Left kidney (tissue), 2 donors: ENCODE measurements around the gene RGS3. TPM values are rescaled to one million over a fixed set of nuclear protein-coding genes. Genes with fewer than 3 reads are reported as not detected.
"Not testable (repeated sequence)": the region's sequence is repeated elsewhere in the genome, so short reads cannot be mapped to it uniquely, and the experiment has no call there.

Source experiments
- DNase-seq: peaks from one replicate; pipeline ENCODE4 v3.0.0-alpha.2; 2013
- polyA plus RNA-seq: library from polyadenylated mRNA; unstranded; fragments of 120-200 nt; gene quantifications from one replicate; pipeline ENCODE4 v1.2.1, GENCODE V29; 2013; ENCODE audit not compliant: insufficient read length

RGS3 gene
- polyA plus RNA-seq, 1 donor: 38.5 TPM

DNA sequence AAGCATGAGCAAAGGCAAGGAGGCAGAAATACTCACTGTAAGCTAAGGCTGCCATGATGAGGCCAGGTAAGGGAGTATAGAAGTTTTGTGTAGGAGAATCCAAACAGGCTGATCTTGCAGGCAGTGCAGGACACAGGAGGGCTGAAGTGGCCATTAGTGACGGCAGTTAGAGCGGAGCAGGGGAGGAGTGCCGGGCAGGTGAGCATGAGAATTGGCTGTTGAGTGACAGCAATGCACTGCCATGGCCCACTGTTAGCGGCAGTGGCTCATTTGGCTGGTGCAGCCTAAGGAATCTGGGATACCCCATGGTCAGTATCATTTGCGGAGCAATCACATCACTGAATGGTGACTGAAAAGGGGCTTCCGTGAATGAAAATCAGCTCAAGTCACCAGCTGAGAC is 22.8 kb downstream of the RGS3 start:
- no peak for DNase-seq

DNA sequence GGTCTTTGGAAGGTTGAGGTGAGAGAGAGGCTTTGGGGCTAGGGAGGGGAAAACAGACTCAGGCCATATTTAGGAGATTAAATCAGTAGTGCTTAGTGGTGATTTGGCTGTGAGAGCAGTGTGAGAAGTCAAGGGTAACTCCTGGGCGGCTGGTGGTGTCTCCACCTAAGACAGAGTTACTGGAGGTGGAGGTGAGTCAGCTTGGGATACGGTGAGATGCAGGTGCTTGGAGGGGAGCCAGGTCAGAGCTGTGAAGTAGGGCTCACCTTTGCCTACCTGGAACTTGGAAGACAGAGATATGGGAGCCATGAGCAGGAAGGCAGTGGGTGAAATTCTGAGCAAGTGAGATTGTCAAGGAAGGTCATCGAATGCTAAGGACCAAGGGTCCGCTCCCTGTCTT is 24.5 kb downstream of the RGS3 start:
- no peak for DNase-seq

DNA sequence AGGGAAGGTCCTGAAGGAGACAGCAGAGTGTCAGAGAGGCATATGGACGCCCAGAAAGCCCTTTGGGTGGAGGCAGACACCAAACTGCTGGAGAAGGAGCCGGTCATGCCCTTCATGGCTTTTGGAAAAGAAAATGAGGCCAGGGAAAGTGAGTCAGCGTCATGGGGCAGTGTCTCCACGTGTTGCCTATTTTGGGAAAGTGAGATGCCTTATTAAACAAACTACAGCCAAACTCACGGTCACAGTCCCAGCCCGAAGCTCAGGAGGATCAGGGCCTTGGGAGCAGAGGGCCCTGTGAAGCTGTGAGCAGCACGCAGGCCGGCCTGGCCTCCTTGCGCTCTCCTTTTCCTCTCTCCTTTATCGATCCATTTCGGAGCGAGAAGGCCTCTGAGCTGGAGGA is 25.0 kb downstream of the RGS3 start:
- no peak for DNase-seq

DNA sequence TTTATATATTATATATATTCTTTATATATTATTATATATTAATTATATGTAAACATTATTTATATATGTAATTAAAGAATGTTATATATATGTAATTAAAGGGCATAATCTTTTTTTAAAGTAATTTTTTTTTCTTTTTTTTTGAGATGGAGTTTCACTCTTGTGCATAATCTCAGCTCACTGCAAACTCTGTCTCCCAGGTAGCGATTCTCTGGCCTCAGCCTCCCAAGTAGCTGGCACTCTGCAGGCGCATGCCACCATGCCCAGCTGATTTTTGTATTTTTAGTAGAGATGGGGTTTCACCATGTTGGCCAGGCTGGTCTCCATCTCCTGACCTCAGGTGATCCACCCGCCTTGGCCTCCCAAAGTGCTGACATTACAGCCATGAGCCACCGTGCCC is 27.6 kb downstream of the RGS3 start:
- not testable (repeated sequence) for DNase-seq

DNA sequence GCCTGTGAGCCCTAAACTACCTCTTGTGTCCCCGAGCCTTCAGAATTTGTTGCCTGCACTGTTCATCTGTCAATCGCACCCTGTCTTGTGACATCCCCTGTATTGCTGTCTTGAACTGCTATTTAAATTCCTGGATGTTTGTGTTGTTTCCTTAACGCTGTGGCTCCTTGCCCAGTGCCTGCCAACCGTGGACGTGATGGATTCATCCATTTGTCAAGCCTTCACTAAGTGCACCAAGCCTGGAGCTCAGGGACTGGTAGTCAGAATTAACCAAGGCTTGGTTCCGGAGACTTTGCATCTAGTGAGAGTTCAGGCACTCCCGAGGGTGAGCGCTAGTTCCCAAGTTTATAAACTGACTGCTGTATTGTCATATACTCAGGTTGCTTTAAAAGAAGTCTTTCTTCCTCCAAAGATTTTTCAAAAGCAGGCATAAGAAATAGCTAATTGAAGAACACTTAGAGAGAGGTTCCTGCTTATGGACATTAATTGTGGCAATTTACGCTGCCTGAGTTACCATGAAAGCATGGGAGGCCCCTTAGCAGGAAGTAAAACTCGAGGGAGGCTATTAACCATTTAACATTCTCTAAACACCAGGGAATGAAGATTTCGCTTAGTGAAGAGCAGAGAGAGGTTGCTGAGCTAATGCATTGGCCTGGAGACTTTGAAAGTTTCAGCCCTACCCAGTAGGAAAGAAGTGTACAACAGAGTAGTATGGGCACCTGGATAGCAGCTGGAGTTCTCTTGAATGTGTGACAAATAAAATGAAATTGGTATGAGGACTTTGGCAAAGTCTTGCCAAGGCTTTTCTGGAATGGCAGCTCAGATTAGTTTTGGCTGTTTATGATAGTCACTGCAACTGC is 29.0 kb downstream of the RGS3 start:
- DNase-seq: no peak

DNA sequence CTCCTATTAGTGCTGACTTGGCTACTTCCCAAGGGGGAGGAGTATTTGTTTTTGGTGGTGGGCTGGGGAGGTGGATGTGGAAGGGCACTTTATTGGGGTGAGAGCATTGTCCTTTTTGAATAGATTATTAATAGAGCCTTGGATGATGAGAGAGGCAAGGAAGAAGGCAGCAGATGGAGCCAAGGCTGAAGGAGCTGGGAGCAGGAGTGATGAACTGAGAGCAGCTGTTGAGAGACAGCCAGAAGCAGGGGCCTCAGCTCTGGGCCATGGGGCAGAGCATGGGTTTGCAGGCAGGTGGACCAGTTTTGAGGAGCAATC is 29.6 kb downstream of the RGS3 start:
- no peak for DNase-seq

DNA sequence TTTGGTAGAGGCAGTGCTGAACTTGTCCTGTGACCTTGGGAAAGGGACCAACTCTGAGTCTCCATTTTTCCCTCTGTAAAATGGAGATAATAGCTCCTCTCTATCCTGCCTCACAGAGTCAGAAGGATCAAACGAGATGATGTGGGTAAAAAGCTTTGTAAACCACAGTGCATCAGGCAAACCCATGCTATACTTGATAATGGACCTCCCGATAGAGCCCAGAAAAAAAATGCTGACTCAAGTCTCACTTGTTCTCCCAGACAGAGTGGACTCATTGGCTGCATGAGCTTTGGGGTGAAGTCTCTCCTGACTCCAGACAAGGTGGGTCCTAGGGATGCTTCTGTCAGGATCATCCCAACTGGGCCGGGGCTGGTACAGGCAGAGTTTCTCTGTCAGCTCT is 32.0 kb downstream of the RGS3 start:
- DNase-seq: no peak

DNA sequence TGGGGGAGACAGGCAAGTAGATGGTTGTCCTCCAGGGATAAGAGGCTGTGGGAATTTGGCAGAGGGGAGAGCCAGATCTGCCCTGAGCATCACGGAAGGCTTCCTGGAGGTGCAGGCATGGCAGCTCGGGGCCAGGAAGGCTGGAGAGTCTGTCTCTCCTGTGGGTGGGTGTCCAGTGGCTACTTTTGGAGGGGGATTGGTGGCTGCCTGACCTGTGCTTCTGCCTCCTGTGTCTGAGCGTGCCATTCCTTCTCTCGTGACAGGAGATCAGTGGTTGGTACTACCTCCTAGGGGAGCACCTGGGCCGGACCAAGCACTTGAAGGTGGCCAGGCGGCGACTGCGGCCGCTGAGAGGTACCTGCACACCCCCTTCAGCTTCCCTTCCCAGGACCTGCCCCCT is 33.5 kb downstream of the RGS3 start:
- no peak for DNase-seq

DNA sequence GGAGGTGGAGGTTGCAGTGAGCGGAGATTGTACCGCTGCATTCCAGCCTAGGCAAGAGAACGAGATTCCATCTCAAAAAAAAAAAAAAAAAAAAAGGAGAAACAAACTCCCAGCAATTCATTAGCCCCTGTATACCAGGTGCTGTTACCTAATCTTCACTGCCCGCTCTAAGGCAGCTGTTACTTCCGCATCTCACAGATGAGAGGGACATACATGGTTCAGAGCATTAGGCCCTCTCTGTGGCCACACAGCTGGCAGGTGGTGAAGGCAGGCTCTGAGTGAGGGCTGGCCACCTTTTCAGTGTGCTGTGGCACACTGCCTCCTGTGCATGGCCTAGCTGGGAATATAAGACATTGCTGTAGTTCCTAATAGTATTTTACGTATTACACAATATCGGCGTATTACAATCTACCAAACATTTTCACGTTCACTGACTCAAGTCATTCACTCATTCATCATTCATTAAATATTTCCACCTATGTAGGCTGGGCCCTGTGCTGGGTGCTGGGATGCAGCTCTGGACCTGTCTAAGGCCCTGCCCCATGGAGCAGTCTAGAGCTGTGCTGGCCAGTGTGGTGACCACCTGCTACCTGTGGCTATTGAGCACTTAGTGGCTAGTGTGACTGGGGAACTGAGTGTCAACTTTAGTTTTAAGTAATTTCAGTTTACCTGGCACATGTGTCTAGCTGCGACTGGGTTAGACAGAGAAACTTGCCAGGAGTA is 35.8 kb downstream of the RGS3 start:
- no peak for DNase-seq

DNA sequence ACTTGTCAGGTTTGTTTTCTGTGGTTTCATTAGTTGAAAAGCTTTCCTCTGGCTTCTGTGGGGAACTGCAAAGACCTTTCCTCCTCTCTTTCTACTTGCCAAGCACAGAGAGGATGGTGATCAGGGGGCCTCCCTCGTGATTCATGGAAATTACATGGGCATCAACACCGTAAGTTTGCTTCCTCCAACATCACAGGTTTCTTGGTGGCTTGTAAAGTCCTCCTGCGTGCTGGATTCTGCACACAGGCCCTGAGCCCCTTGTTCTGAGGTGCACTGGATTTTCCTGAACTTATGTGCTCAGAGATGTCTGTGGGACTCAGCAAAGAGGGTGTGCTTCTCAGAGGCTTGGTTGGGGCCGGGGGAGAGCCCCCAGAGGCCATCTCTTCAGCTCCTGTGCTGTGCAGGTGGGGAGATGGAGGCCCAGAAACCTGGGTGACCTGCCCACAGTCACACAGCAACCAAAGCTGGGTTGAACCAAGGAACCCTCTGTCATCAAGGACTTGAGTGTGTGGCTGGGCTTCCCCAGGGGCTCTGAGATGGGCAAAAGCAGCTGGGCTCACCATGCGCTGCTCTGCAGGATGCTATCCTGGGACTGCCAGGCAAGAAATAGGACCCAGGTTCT is 36.5 kb downstream of the RGS3 start:
- DNase-seq: no peak

DNA sequence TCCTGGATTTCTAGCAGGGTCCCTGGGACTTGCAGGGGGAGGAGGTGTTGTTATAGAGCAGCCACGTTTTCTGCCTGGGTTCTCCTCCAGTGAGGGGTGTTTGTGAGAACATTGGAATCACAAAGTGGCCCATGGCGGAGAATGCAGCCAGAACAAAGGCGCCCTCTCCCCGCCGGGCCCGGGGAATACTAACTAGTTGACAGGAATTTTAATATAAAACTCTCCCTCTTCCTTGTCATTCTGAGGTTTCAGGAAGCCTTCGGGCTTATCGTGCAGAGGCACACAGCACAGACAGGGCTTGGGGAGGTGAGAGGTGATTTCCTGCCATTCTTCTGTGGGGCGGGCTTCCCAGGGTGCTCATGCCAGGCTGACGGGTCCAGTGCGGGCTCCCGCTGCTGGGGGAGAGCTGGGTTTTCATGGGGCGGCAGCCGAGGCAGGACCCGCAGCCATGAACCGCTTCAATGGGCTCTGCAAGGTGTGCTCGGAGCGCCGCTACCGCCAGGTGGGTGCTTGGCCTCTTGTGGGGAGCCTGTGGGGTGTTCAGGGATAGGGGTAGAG is 37.7 kb downstream of the RGS3 start:
- DNase-seq: no peak

DNA sequence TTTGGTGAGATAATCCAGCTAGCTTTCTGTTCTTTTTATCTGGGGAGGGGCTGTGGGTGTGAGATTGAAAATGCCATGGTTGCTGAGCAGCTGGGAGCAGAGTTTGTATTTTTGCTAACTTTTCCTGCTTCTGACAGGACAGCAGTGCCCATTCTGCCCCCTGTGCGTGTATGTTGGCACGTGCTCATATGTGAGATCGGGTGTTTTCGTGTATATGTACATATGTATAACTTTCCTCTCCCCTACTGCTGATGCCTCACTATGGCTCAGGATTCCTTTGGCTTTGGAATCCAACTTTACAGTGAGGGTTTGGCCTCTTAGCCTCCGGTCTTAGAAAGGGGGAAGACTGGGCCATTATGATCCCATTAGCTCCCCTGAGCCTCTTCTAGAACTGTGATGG is 38.3 kb downstream of the RGS3 start:
- DNase-seq: no peak

DNA sequence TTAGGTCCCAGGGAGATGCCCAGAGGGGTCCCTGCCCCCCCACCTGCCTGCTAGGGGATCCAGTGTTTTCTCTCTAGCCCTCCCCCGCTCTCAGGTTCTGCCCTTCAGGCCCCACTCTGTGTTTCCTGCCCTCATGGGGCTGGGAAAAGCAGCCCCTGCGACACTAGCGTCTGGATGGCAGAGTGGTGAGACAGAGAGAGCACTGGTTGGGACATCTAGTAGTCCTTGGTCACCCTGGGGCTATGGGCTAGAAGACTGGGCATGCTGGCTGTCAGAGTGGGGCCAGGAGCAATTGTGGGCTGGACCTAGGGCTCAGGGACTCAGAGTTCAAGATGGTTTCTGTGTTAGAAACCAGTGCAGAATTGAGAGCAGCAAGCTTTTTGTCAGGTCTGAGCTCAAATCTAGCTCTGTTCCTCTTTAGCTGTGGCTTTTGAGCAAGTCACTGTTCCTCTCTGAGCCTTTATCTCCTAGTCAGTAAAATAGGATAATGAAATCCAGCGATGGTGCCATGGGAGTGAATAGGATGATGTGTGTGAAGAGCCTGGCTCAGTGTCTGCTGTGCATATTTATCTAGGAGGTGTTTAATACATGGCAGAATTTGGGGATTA is 39.0 kb downstream of the RGS3 start:
- no peak for DNase-seq

DNA sequence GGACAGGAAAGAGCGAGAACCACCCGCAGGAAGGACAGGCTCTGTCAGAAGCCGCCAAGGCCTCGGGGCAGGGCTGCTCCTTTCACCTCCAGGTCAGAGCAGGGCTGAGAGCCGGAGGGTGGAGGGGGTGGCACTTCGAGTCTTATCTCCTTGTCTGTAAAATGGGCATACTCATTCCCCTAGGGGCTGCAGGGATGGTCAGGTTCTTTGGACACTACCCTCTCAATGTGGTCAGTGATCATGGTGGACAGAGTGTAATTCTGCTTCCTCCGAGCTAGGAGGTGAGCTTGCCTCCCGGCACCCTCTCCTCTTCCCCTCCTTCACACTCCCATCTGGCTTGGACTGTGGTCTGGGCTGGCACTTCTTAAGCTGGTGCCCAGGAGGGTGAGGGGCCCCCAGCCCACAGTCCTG is 39.6 kb downstream of the RGS3 start:
- DNase-seq: no peak

DNA sequence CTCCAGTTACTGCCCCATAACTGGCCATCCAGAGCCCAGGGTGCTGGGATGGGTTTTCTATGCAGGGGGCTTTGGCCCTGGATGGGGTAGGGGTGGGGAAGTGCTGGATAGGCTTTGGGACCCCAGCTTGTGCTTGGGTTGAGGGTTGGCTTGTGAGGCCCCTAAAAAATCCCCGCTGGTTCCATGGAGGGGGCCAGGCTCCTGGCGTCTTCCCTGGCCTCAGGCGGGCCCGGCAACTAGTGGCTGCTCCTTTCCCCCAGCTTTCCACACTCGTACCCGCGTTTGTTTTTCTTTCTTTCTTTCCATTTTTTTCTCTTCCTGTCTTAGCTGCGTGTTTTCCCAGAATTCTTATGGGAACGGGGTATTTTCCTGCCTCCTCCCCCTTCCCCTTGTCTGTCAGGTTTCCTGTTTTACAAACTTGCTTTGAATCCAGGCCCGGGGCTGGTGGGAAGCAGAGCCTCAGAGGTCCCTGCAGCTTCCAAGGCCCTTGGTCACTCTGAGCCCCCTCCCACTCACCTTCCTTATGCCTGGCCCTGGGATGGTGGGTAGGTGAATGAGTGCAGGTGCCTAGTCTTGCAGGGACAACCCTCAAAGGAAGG is 40.2 kb downstream of the RGS3 start:
- DNase-seq: no peak

DNA sequence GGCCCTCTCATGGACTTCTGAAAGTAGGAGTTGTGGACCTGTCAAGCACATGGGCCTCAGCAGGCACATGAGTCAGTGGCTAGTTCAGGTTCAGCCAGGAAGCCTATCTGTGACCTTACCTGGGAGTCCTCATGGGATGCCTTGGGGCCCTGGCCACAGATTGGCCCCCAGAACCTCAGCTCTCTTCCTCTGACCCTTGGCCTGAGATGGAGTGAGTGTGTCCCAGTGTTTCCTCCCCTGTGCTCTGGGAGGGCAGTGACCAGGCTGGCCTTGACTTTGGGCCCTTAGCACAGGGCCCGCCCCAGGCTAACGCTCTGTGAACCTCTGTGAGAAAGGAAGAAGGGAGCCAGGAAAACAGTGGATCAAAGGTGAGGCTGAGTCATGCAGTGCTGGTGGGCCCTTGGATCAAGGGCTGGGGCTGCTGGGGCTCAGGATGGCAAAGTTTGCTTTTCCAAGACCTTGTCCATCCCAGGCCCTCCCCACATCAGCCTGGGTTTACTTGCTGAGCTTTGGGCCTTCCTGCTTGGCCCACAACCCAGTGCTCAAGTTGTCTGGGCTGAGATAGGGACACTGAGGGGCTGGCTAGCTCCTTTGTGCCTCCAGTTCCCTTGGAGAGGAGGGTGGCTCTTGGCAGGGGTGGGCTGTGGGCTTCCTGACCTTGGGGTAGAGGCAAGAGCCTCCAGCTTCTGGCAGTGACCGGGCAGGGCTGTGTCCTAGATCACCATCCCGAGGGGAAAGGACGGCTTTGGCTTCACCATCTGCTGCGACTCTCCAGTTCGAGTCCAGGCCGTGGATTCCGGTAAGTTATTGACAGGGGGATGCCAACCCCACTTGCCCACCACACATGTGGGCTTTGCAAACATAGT is 41.4 kb downstream of the RGS3 start:
- no peak for DNase-seq

DNA sequence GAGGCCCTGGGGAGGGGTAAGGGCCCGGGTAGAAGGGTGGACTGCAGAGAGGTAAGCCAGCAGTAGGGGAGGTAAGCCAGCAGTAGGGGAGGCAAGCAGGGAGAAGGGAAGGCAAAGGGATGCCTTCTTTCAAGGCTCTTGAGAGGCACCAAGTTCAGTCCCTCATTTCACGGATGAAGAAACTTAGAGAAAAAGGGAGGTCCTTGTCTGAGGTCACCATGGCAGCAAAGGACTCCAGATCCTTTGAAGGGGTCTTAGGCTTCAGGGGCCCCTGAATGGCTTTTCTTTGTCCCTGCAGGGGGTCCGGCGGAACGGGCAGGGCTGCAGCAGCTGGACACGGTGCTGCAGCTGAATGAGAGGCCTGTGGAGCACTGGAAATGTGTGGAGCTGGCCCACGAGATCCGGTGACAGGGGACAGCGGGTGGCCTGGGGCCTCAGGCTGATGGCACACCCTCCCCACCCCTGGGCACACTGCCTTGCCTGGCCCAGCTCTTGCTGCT is 42.6 kb downstream of the RGS3 start:
- no peak for DNase-seq

DNA sequence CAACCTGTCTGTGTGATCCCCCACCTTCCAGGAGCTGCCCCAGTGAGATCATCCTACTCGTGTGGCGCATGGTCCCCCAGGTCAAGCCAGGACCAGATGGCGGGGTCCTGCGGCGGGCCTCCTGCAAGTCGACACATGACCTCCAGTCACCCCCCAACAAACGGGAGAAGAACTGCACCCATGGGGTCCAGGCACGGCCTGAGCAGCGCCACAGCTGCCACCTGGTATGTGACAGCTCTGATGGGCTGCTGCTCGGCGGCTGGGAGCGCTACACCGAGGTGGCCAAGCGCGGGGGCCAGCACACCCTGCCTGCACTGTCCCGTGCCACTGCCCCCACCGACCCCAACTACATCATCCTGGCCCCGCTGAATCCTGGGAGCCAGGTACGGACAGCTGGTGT is 43.7 kb downstream of the RGS3 start:
- DNase-seq: no peak

DNA sequence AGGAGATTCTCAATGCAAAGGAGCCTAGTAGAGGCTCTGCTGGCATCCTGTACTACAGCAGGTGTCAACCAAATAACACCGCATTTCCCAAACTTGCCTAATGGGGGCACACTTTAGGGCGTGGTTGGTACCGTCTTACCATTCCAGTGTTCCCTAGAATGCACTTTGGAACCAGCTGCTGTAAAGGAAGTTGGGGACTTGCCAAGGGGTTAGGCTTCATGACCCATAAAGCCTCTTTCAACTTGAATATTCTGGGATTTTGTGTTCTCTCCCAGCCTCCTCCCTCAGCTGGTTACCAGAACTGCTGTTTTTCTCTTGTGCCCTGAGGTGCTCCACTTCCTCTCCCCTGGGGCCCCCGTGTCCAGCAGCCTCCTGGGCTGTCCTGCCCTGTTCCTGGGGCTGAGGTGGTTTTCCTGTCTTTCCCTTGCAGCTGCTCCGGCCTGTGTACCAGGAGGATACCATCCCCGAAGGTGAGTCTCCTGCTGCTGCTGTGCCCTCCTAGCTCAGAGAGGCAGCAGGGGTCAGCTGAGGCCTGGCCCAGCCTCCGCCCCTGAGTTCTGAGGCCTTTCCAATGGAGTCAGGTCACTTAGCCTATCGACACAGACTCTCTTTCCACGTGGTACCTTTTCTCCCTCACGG is 44.7 kb downstream of the RGS3 start:
- DNase-seq: no peak

DNA sequence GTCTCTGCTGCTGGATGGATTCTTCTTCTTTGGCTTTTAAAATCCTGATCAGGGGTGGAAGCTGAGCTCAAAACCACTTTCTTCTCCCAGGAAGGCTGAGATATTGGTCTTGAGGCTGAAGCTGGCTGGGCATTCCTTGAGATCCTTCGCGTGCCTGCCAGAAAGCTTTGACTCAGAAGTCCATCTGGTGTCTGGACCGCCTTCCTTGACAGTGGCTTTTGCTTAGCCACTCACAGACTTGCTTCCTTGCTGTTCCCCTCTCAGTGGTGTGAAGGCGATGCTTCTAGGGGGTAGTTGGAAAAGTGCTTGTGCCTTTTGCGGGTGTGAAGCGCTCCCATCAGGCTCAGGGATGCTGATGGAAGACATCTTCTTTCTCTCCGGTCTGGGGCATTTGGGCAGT is 45.9 kb downstream of the RGS3 start:
- DNase-seq: no peak
